ENCODE data around the gene ATXN2L.

GRCh38 chr16:28842696-28843095 lies 19.9 kb downstream of the ATXN2L start:
- TF ChIP-seq FOXP2 (optimal IDR thresholded peaks at IDR 0.05; ENCODE audit: control extremely low read depth, extremely low read length, insufficient read depth): no peak
- peak; percentile 22; the same call in 1 of the 2 replicates for TF ChIP-seq POLR2AphosphoS5 (IDR thresholded peaks at IDR 0.05; ENCODE audit: borderline replicate concordance, low read depth, low read length)
- TF ChIP-seq EZH2 (IDR thresholded peaks at IDR 0.05): no peak

All from SK-N-MC (cell line).